ENCODE results near the gene C16orf95. TPM values are rescaled to one million over a fixed set of nuclear protein-coding genes. Genes with fewer than 3 reads are reported as not detected.

C16orf95 gene
- polyA plus RNA-seq, 3 donors, result 2.6 to 4.5 (median 3.9) TPM

DNA sequence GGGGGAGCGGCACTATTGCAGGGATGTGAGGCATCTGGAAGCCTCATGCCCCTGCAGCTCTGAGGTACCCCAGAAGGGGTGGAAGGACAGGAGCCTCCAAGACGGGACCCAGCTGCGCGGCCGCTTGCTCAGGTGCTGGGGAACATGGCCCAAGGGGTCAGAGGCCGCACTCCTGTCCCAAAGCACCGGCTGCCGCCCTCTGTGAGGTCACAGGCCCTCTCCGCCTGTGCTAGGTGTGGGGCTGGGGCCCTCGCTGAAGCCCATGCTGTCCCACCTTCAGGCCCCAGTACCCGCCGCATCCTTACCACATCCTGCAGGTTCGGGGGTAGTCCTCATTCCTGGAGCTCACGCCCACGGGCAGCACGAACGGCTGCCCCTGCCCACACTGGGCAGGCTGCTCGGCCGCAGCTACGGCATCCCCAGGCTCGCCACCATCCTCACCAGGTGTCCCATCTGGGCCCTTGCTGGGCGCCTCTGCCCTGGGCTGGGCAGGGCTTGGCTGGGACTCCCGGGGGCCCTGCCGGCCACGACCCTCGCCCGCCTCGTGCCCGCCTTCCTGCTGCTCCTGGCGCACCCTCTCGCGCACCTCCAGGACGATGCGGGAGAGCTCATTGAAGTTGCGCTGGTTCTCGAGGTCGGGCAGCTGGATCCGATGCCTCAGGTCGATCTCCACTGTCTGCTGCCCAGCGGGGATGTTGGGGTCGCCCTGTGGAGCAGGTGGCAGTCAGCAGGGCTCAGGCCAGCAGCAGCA, 16.6 kb upstream of the C16orf95 start:
- DNase-seq (ENCODE audit: low read depth in 3 of 3, low spot score in 2 of 3), result no peak

DNA sequence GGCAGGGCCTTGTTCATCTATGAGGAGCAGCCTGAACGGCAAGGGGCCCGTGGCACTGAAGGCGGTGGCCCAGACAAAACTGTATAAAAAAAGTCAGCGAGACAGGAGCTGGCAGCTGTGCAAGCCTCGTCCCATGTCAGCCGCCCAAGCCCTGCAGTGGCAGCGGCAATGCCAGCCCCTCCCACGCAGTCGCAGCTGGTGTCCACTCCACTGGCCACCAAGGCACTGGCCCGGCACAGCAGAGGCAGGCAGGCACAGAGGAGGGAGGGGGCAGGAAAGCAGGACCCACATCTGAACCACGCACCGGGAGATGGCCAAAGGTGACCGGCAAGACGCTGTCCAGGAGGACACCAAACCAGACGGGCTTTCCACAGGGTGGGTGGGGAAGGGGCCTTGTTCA, 15.9 kb upstream of the C16orf95 start:
- no peak for DNase-seq (ENCODE audit: low read depth in 3 of 3, low spot score in 2 of 3)

DNA sequence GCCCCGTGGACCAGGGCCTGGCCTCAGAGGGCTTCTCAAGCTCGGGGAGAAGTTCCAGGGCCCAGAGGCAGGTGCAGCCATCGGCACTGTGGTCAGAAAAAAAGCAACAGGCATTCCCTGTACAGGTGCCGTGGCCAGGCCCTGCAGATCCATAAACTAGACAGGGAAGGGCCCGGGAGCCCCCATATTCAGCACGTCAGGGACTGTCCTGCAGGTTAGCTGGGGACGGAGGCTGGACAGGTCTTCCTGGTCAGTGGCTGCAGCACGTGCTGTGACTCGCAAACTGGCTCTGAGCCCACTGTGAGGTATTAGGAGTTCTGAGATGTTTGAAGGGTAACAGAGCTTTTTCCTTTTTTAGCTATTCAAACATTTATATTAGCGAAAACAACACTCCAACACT, 15.0 kb upstream of the C16orf95 start:
- no peak for DNase-seq (ENCODE audit: low read depth in 3 of 3, low spot score in 2 of 3)

DNA sequence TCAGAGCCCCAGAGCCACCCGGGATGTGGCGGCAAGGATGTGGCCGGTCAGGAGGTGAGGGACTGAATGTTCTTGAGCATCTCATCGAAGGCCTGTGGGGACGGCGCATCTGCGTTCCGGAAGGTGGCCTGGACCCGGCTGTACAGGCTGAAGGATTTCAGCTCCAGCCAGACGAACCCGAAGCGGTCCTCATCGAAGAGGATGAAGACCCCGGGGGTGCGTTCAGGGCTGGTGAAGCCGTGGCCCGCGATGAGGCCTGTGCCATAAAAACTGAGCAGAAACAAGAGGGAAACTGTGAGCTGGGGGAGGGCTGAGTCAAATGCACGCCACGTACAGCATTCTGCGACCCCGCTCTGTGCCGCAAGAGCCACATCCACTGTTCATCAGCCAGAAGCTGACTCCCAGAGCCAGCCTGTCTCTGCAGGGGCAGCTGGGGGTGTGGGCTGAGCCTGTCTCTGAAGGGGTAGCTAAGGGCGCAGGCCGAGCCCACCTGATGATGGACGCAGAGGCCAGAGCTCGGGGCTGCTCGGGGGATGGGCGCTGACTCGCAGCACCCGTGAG, 14.1 kb upstream of the C16orf95 start:
- no peak for DNase-seq (ENCODE audit: low read depth in 3 of 3, low spot score in 2 of 3)

DNA sequence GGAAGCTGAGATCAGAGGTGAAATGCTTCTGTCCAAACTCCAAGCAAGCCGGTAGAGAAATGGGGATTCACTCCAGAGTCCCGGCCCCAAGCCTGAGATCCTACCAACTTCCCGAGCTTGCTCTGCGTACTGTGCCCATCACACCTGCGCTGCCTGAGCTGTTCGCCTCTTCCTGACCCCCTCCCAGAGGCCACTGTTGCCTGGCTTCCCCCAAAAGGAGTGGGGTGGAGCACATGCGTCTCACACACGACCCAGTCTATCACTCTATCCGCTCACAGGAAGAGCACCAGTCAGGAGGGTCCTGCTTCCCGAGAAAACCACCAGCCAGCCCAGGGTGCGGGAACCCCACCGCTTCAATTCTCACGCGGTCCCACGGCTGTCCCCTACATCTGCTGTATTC, 13.5 kb upstream of the C16orf95 start:
- no peak for DNase-seq (ENCODE audit: low read depth in 3 of 3, low spot score in 2 of 3)

DNA sequence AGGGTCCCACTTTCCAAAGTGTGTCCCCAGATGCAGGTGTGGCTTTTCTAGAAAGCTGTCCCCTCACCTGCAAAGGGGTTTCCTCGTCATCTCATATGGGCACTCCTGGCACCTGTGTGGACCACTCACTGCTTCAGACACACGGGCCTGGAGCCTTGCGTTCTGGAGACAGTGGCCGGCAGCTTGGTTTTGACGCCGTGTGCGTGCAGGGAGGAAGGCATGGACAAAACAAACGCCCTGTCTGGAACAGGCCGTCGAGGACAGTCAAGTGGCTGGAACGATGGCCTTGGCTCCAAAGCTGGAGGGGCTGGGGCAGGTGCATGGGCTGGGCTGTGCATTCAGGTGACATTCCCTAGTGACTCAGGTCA, 13.0 kb upstream of the C16orf95 start:
- no peak for DNase-seq (ENCODE audit: low read depth in 3 of 3, low spot score in 2 of 3)

DNA sequence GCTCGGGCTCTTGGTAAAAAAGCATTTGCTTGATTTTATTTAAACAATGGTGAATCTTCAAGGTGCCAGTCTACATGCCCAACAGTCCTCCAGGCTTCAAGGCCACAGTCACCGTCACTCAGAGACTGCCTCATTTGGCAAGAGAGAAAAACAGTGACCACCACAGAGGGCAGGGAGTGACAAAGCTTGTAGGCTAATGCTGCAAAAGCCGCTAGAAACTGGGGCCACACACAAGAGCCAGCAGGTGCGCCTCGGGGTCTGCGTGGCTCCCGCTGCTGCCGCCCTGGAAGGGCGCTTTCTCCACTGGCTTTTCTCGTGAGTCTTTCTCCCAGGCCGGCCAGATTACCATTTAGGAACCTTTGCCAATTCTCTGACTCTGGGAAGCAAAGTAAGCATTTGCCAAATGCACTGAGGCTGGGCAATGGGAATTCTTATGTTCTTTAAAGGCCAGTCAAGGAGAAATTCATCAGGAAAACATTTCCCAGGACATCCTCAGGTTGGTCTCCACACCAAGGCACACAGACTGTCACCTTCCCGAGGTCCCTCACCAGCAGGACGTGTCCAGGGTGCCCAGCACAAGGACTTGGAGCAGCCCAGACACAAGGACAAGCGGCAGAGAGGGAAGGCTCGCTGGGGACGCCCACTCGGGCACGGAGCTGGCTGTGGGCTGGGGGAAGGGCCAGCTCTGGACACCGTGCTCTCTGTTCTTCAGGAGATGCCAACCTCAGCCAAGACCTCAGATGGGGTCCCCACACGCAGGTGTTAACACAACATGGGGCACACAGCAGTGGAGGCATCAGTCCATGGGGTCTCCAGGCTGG, 12.5 kb upstream of the C16orf95 start:
- no peak for DNase-seq (ENCODE audit: low read depth in 3 of 3, low spot score in 2 of 3)

DNA sequence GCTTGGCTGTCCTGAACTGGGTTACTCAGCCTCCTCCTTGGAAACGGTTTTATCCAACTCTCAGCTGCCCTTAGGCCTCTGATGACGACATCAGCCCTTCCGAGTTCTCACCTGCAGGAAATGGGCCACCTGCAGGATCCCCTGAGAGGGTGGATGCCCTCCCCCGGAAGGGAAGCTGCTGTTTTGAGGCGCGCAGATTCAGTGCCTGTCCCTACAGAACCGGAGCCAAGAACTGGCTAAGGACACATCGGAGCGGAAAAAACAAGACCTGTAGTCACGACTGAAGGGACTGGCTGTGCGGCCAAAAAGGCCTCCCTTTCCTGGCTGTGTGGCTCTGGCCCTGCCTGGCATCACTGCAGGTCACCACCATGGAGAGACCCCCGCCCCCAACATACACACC, 11.7 kb upstream of the C16orf95 start:
- DNase-seq (ENCODE audit: low read depth in 3 of 3, low spot score in 2 of 3), result no peak

DNA sequence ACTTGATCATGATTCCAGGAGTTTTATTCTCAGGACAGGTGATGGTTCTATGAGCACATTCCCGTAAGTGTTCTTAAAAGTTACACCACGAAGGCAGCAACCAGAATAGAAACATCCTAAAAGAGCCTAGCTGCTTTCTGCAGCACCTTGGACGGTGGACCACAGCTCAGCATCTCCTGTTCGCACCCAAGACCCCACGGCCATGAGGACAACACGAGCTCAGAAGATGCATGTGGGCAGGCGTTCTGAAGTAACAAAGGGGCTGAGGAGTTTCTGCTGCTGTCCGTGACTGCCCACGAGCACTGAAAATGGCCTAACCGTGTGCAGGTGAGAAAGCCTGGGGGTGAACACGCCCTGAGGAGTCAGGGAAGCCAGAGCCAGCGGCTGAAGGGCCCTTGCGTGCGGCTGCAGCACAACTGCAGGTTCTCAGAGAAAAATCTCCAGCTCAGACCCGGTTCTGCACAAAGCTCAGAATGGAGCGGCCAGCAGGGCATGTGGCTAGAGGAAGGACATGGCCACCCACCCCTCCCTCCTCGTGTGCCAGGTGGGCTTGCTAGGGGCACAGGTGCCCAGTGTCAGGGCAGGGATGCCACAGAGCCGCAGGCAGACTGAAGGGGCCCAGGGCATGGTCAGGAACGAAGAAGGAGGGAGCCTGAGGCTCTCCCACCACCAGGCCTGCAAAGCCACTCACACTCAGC, 10.8 kb upstream of the C16orf95 start:
- DNase-seq (ENCODE audit: low read depth in 3 of 3, low spot score in 2 of 3), result no peak

DNA sequence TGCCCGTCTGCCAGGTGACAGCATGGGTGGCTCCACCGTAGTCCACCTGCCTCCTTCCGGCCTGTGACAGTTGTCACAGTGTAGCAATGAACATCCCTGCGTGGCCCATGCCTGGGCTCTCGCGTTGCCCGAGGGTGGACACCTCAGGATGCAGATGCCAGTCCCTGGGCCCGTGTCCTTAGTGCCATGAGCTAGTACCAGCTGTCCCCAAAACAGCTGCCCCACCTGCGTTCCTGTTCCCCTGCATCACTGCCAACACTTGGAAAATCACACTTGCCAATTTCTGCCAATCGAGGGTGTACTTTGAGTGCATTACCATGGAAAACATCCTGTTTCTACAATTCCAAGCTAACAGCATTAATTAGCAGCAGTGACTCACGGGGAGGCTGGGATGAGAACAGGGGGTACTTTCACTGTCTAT, 9.0 kb upstream of the C16orf95 start:
- no peak for DNase-seq (ENCODE audit: low read depth in 3 of 3, low spot score in 2 of 3)

DNA sequence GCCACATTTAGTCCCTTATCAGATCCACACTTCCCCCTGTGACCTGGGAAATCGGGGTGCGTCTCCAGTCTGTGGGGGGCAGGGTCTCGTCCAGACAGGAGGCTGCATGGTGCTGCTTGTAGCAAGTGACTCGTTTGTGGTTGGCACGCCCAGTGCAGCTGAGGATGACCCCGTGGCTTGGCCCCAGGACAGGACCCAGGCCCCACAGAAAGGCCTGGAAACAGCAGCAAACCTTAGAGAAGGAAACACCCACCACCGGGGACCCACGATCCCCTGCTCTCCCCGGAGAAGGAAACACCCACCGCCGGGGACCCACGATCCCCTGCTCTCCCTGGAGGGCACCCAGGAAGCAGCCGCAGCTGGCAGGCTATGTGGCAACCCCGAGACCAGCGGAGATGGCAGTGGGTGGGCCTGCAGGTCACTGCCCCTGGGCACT, 8.2 kb upstream of the C16orf95 start:
- no peak for DNase-seq (ENCODE audit: low read depth in 3 of 3, low spot score in 2 of 3)

DNA sequence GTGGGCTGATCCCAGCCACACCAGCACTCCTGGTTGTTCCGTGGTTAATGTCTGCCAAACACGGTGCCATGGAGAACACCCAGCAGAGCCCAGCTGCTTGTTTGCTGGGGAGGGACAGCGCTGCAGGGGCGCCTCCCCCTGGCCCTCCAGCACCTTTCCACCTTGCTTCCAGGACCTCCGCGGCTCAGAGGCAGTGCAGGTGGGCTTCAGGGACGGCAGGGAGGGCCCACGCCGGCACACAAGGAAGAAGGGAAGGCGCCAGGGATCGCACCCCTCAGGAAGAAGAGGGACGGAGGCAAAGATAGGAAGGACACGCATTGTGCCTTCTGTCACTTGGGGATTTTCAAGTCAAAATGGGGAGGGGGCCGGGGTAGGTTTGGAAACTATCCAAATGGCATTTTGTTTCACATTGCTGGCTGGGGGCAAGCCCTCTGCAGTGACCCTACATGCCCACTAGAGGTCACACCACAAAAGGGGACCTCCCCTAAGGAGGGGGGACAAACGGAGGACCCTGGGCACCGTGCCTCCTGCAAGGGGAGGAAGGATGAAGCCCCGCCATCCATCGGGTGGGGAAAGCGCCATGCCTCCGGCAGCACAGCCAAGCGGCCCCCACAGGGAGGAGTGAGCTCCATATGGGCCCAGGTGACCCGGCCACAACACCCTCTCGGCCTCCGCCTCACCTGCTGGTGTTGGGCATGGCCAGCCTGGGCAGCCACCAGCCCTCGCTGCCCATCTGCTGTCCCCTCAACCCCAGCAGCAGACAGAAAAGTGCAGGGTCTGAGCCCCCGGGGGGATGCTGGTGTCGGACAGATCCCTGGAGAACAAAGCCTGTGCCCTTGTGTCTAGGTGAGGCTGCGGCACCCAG, 7.5 kb upstream of the C16orf95 start:
- DNase-seq (ENCODE audit: low read depth in 3 of 3, low spot score in 2 of 3), result no peak

DNA sequence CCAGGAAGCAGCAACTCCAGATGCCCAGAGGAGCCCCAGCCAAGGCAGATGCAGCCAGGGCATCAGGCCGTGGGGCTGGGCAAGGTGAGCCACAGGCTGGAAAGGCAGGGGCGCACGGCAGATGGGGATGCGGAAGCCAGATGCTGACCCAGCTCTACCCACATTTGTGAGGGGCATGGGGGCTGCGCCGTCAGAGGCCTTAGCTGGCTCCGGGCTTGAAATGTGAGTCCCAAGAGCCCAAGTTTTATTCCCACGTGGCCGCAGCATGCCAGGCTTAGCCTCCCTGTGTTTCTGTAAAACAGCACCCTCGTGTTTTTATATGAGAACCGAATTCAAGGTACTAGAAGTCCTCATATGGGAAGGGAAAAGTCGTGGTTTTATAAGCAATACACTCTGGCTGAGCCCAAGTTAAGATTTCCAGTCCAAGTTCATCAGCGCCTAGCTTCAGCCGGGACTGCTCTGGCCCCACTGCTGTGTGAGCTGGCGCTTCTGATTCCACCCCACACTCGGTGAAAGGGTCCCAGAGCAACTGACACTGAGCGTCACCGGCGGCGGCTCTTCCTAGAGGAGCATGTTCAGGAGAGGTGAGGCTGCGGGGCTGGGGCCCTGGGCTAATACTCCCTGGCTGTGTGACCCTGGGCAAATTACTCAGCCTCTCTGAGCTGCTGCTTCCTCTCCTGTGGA, 6.7 kb upstream of the C16orf95 start:
- DNase-seq (ENCODE audit: low read depth in 3 of 3, low spot score in 2 of 3), result no peak

DNA sequence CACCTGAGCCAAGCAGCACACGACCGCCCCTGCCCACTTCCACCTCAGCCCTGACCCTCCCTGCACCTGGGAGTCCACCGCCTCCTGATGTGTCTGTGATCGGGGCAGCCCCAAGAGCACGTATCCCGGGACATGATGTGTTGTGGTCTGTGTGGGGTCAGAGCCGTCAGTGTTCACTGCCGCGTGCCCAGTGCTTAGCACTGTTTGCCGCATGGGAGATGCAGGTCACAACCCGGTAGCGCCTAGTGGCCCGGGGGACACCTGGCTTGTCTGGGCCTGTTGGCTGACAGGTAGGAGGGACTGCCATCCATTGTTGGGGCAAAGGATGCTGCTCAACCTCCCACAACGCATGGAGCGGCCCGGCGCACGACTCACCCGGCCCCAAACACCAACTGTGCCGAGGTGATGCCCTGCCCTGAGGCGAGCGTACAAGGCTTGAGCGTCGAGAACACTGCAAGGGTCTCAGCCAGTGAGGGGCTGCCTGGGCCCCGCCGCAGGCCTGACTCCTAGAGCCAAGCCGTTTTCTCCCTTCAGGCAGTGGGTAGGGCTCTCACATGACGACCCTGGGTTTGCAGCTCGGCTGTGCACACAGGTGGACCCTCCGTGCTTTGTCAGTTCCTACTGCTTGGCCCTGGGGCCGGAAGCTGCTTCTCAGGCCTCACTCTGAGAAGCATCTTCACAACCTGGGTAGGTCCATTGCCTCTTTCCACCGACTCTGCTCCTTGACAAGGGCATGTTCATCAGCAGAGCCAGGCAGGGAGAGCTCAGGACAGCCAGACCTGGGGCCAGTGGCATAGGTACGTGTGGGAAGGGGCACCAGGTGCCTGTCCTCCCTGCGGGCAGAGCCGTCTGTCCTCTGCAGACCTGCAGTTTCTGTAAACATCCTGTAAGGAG, 5.9 kb upstream of the C16orf95 start:
- DNase-seq (ENCODE audit: low read depth in 3 of 3, low spot score in 2 of 3), result no peak

DNA sequence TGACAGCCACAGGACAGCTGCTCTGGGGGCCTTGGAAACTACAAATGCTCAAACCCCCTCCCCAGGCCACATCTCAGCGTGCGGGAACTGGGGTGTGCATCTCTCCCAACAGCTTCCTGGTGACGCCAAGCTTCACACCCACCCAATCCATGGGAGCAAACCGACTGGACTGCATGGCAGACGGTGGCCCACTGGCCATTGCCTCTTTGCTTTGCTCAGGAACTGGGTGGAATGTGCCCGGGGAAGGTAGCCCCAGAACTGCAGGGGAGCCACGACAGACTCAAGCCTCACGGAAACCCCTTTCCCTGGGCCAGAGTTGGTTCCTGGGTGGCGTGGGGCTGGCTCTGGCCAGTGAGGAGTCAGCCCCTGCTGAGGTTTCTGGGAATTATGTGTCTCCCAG, 5.2 kb upstream of the C16orf95 start:
- no peak for DNase-seq (ENCODE audit: low read depth in 3 of 3, low spot score in 2 of 3)

DNA sequence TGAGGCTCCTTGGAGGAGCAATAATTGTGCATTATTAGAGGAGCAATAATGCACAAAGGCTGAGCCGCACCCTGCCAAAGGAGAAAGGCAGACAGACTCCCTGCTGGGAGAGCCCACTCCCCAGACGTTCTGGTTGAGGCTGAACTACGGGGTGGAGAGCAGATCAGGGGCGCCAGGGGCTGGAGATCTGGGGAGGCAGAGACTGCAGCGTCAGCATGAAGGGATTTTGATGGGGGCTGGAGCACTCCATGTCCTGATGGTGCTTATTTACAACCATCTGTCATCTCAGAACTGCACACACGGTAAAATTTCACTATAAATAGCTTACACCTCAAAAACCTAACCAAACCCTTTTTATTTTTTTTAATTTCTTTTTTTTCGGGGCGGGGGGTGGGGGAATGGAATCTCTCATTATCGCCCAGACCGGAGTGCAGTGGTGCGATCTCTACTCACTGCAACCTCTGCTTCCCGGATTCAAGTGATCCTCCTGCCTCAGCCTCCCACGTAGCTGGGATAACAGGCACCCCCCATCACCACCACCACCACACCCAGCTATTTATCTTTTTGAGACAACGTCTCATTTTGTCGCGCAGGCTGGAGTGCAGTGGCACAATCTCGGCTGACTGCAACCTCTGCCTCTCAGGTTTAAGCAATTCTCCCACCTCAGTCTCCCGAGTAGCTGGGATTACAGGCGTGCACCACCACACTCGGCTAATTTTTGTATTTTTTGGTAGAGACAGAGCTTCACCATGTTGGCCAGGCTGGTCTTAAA, 4.3 kb upstream of the C16orf95 start:
- DNase-seq (ENCODE audit: low read depth in 3 of 3, low spot score in 2 of 3), result no peak

DNA sequence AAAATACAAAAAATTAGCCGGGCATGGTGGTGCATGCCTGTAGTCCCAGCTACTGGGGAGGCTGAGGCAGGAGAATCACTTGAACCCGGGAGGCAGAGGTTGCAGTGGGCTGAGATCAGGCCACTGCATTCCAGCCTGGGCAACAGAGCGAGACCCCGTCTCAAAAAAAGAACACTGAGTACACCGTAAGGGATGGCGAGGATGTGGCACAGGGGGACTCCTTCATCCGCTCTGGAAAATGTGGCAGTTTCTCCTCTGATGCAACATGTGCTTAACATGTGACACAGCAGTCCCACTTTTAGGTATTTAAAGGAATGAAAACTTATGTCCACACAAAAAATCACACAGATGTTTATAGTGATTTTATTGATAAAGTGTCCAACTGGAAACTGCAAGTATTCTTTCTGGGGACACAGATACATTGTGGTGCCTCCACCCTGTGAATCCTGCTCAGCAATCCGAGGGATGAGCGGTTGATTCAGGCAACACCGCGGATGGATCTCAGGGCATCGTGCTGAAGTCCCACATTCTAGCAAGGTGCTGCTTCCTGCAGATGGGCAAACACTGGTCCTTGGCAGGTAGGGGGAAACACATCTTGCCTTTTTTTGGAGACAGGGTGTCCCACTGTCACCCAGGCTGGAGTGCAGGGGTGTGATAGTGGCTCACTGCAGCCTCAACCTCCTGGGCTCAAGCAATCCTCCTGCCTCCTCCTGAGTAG, 3.5 kb upstream of the C16orf95 start:
- no peak for DNase-seq (ENCODE audit: low read depth in 3 of 3, low spot score in 2 of 3)
